Panc1 (cell line): ENCODE results near the gene GTF3C5. TPM values are rescaled to one million over a fixed set of nuclear protein-coding genes. Genes with fewer than 3 reads are reported as not detected.
"Not testable (repeated sequence)": the region's sequence is repeated elsewhere in the genome, so short reads cannot be mapped to it uniquely, and the experiment has no call there.

Experiments
- ATAC-seq: fragments of 200-7000 bp; cut with Tn5 transposase; 2 replicates; pipeline ENCODE4 v1.9.1; 2020; ENCODE audit warnings: mild to moderate bottlenecking, moderate library complexity
- BruUV-seq: library from RNA; stranded (reverse); fragments of 400-500 nt; replicated peaks from 2 replicates; lab custom pipeline; 2021; lab: Mats Ljungman, UMichigan
- CTCF ChIA-PET: fragments of 300-600 bp; sonication (Branson Sonifier 250); formaldehyde crosslinking; loops from one replicate; lab custom pipeline; 2022; ENCODE audit warnings: antibody characterized with exemption; lab: Charles Lee
- POLR2A ChIA-PET: fragments of 300-600 bp; sonication (Branson Sonifier 250); formaldehyde crosslinking; loops from one replicate; lab custom pipeline; 2022; ENCODE audit warnings: antibody characterized with exemption; lab: Charles Lee
- DNase-seq: peaks from one replicate; pipeline ENCODE4 v3.0.0-alpha.2; 2010; ENCODE audit warnings: low read depth, low spot score
- H3K27ac ChIP-seq: 2 replicates; pipeline ENCODE4 v1.5.1; 2011; ENCODE audit warnings: mild to moderate bottlenecking, low read length, inconsistent platforms
- H3K27me3 ChIP-seq: fragments of 200-500 bp; sonication (Bioruptor generic); 2 replicates; pipeline ENCODE4 v1.6.0; 2014; ENCODE audit warnings: low read length, inconsistent platforms; ENCODE audit not compliant: control insufficient read depth, insufficient read depth
- H3K36me3 ChIP-seq: fragments of 200-500 bp; sonication (Bioruptor generic); 2 replicates; pipeline ENCODE4 v1.5.1; 2014; ENCODE audit warnings: inconsistent platforms, mild to moderate bottlenecking, low read length, moderate library complexity; ENCODE audit not compliant: control insufficient read depth, insufficient read depth
- H3K4me1 ChIP-seq: 2 replicates; pipeline ENCODE4 v1.5.1; 2011; ENCODE audit warnings: inconsistent platforms, mild to moderate bottlenecking, low read length, moderate library complexity; ENCODE audit not compliant: control insufficient read depth, insufficient read depth
- H3K4me3 ChIP-seq, 2 experiments: 2 replicates each; pipeline ENCODE4 v1.5.1; 2011 to 2012; ENCODE audit warnings: low read depth in 2 of 2, low read length in 2 of 2, mild to moderate bottlenecking in 2 of 2, inconsistent platforms in 1 of 2, moderate library complexity in 1 of 2
- H3K9me3 ChIP-seq: fragments of 200-500 bp; sonication (Bioruptor generic); 2 replicates; pipeline ENCODE4 v1.5.1; 2014; ENCODE audit warnings: low read depth, mild to moderate bottlenecking, inconsistent platforms, low read length, moderate library complexity; ENCODE audit not compliant: control insufficient read depth, insufficient read depth
- CTCF ChIP-seq: fragments of 450-650 bp; IDR thresholded peaks from 2 replicates; pipeline ENCODE4 v1.5.1; 2017; ENCODE audit warnings: mild to moderate bottlenecking
- POLR2AphosphoS5 ChIP-seq: IDR thresholded peaks from 2 replicates; pipeline ENCODE4 v1.6.1; 2012; ENCODE audit warnings: mild to moderate bottlenecking, low read depth, low read length, moderate library complexity
- REST ChIP-seq, 2 experiments: IDR thresholded peaks; 2 replicates each; pipeline ENCODE4 v1.6.1; 2011 to 2012; ENCODE audit warnings: low read depth in 2 of 2, control low read depth in 1 of 2, low read length in 1 of 2, mild to moderate bottlenecking in 1 of 2, moderate library complexity in 1 of 2; ENCODE audit not compliant: insufficient read depth in 1 of 2
- SIN3A ChIP-seq: IDR thresholded peaks from 2 replicates; pipeline ENCODE4 v1.6.1; 2012; ENCODE audit warnings: low read depth, mild to moderate bottlenecking, low read length, moderate library complexity, borderline replicate concordance; ENCODE audit not compliant: insufficient read depth
- TCF7L2 ChIP-seq: IDR thresholded peaks from 2 replicates; pipeline ENCODE4 v1.6.1; 2011; ENCODE audit warnings: mild to moderate bottlenecking, low read depth, low read length, inconsistent platforms
- in situ Hi-C: cut with HindIII; loops from 2 replicates; pipeline ENCODE4 v1.10.0; 2016; ENCODE audit warnings: low sequenced_read_pairs, low pct_unique_long_range_greater_than_20kb
- intact Hi-C: fragments of 100-400 bp; cut with micrococcal nuclease; formaldehyde crosslinking; loops from one replicate; pipeline ENCODE4 v1.10.0; 2022; ENCODE audit not compliant: unreplicated experiment
- total RNA-seq: library from RNA; stranded (reverse); gene quantifications from one replicate; pipeline ENCODE4 v1.2.1, GENCODE V29; 2021; ENCODE audit not compliant: unreplicated experiment

Gene GTF3C5
- total RNA-seq, 1 experiment from 2014 or later: 47.7 TPM

- Histone ChIP-seq H3K9me3 (no peaks in the 10 kb centered on the region), H3K36me3 (no peaks in the 10 kb centered on the region), H3K4me3 (no peak overlapping the region), H3K27ac (no peak overlapping the region), H3K4me1 (no peaks in the 10 kb centered on the region), H3K27me3 (no peaks in the 10 kb centered on the region)
- BruUV-seq: no TSS peak
- DNase-seq: no peak
- intact Hi-C loops (no loop called here), in situ Hi-C loops (no loop called here)
- CTCF ChIA-PET: no interaction called here
- no peak for ATAC-seq
- POLR2A ChIA-PET: no interaction called here
- TF ChIP-seq CTCF: no peak
- no peak for TF ChIP-seq POLR2AphosphoS5
- TF ChIP-seq REST (IDR thresholded peaks at IDR 0.05; ENCODE audit: insufficient read depth in 1 of 2, low read depth in 2 of 2, low read length in 1 of 2): no peak
- TF ChIP-seq SIN3A: no peak
- no peak for TF ChIP-seq TCF7L2
These were observed 59.4 kb downstream of the GTF3C5 start for GRCh38 chr9:133090187-133090586.

- TF ChIP-seq CTCF (no peak), TCF7L2 (no peak), REST (IDR thresholded peaks at IDR 0.05; ENCODE audit: insufficient read depth in 1 of 2, low read depth in 2 of 2, low read length in 1 of 2) (no peak), SIN3A (no peak), POLR2AphosphoS5 (no peak)
- Histone ChIP-seq H3K4me3 (no peak overlapping the region), H3K4me1 (no peaks in the 10 kb centered on the region), H3K9me3 (no peaks in the 10 kb centered on the region), H3K27ac (no peak overlapping the region), H3K36me3 (no peaks in the 10 kb centered on the region), H3K27me3 (no peaks in the 10 kb centered on the region)
- no TSS peak for BruUV-seq
- no peak for DNase-seq
- in situ Hi-C loops: no loop called here
- intact Hi-C loops: no loop called here
- POLR2A ChIA-PET: no interaction called here
- CTCF ChIA-PET: no interaction called here
- ATAC-seq: no peak
These were observed 60.1 kb downstream of the GTF3C5 start for GRCh38 chr9:133090752-133091385.

- H3K9me3 ChIP-seq, DNase-seq, H3K27me3 ChIP-seq, intact Hi-C loops, H3K27ac ChIP-seq, ATAC-seq, H3K36me3 ChIP-seq, in situ Hi-C loops, POLR2A ChIA-PET, H3K4me1 ChIP-seq, H3K4me3 ChIP-seq, BruUV-seq, CTCF ChIA-PET: not testable (repeated sequence)
These were observed 63.6 kb downstream of the GTF3C5 start for GRCh38 chr9:133094351-133094750.
